ENCODE measurements around the gene USP26.
A peak's percentile ranks its signal among the peaks of the same experiment; 100 is the strongest.
"Not testable (repeated sequence)": the region's sequence is repeated elsewhere in the genome, so short reads cannot be mapped to it uniquely, and the experiment has no call there.

USP26 gene

GRCh38 chrX:133054761-133055405, 42.0 kb downstream of the USP26 start:
- H3K9me3 Mint-ChIP-seq, result no peaks in the 10 kb centered on the region
- no peak for DNase-seq
- no peaks in the 10 kb centered on the region for H3K4me1 Mint-ChIP-seq
- H3K4me3 Mint-ChIP-seq, result no peak overlapping the region
- H3K36me3 Mint-ChIP-seq, result no peaks in the 10 kb centered on the region
- ATAC-seq (replicated peaks), result no peak
- no peak overlapping the region for H3K27ac Mint-ChIP-seq
- peaks cover 0 to 16% of the 10 kb centered on the region in 2 donors for H3K27me3 Mint-ChIP-seq

GRCh38 chrX:133053861-133054598, 42.9 kb downstream of the USP26 start:
- H3K36me3 Mint-ChIP-seq, result no peaks in the 10 kb centered on the region
- no peak overlapping the region for H3K4me3 Mint-ChIP-seq
- peaks cover 0 to 12% of the 10 kb centered on the region in 2 donors for H3K27me3 Mint-ChIP-seq
- H3K9me3 Mint-ChIP-seq, result no peaks in the 10 kb centered on the region
- ATAC-seq (replicated peaks), result no peak
- no peak for DNase-seq
- no peak overlapping the region for H3K27ac Mint-ChIP-seq
- H3K4me1 Mint-ChIP-seq, result no peaks in the 10 kb centered on the region

GRCh38 chrX:133048751-133049150, 48.2 kb downstream of the USP26 start:
- Mint-ChIP-seq H3K27ac (no peak overlapping the region), H3K36me3 (no peaks in the 10 kb centered on the region), H3K4me3 (no peak overlapping the region), H3K9me3 (no peaks in the 10 kb centered on the region), H3K4me1 (no peaks in the 10 kb centered on the region), H3K27me3 (peaks cover 0 to 8% of the 10 kb centered on the region in 2 donors)
- ATAC-seq (replicated peaks) (no peak), DNase-seq (no peak)

GRCh38 chrX:133046601-133047000, 50.3 kb downstream of the USP26 start:
- Mint-ChIP-seq H3K9me3 (no peaks in the 10 kb centered on the region), H3K27ac (no peak overlapping the region), H3K27me3 (peaks cover 0 to 5% of the 10 kb centered on the region in 2 donors), H3K36me3 (no peaks in the 10 kb centered on the region), H3K4me3 (no peak overlapping the region), H3K4me1 (no peaks in the 10 kb centered on the region)
- DNase-seq, result no peak
- ATAC-seq (replicated peaks), result no peak

GRCh38 chrX:133045986-133046385, 50.9 kb downstream of the USP26 start:
- DNase-seq (no peak), ATAC-seq (replicated peaks) (no peak)
- no peaks in the 10 kb centered on the region for H3K4me1 Mint-ChIP-seq
- no peak overlapping the region for H3K27ac Mint-ChIP-seq
- no peak overlapping the region for H3K4me3 Mint-ChIP-seq
- no peaks in the 10 kb centered on the region for H3K36me3 Mint-ChIP-seq
- H3K27me3 Mint-ChIP-seq, result peaks cover 0 to 5% of the 10 kb centered on the region in 2 donors
- H3K9me3 Mint-ChIP-seq, result no peaks in the 10 kb centered on the region

GRCh38 chrX:133044145-133044786, 52.6 kb downstream of the USP26 start:
- not testable (repeated sequence) for ATAC-seq (replicated peaks); H3K9me3 Mint-ChIP-seq; H3K4me3 Mint-ChIP-seq; H3K27me3 Mint-ChIP-seq; H3K27ac Mint-ChIP-seq; H3K36me3 Mint-ChIP-seq; H3K4me1 Mint-ChIP-seq; DNase-seq

- DNase-seq (no peak), ATAC-seq (replicated peaks) (no peak)
- no peak overlapping the region for H3K27ac Mint-ChIP-seq
- peaks cover 9 to 14% of the 10 kb centered on the region in 2 donors for H3K9me3 Mint-ChIP-seq
- no peaks in the 10 kb centered on the region for H3K4me1 Mint-ChIP-seq
- H3K27me3 Mint-ChIP-seq, result peaks cover 0 to 5% of the 10 kb centered on the region in 2 donors
- H3K36me3 Mint-ChIP-seq, result no peaks in the 10 kb centered on the region
- H3K4me3 Mint-ChIP-seq, result no peak overlapping the region
Observed at GRCh38 chrX:133042260-133042659, 54.6 kb downstream of the USP26 start.

GRCh38 chrX:133033010-133033409, 63.9 kb downstream of the USP26 start:
- Mint-ChIP-seq H3K27me3 (peaks cover 0 to 8% of the 10 kb centered on the region in 2 donors), H3K36me3 (no peaks in the 10 kb centered on the region), H3K4me1 (no peaks in the 10 kb centered on the region), H3K9me3 (peaks cover 3 to 4% of the 10 kb centered on the region in 2 donors), H3K4me3 (no peak overlapping the region), H3K27ac (no peak overlapping the region)
- ATAC-seq (replicated peaks) (no peak), DNase-seq (no peak)

- no peaks in the 10 kb centered on the region for H3K4me1 Mint-ChIP-seq
- ATAC-seq (replicated peaks) (no peak), DNase-seq (no peak)
- H3K36me3 Mint-ChIP-seq, result no peaks in the 10 kb centered on the region
- no peak overlapping the region for H3K4me3 Mint-ChIP-seq
- H3K27me3 Mint-ChIP-seq, result no peaks in the 10 kb centered on the region
- H3K9me3 Mint-ChIP-seq, result no peaks in the 10 kb centered on the region
- no peak overlapping the region for H3K27ac Mint-ChIP-seq
Observed at GRCh38 chrX:133018229-133018628, 78.7 kb downstream of the USP26 start.

- Mint-ChIP-seq H3K9me3 (peaks cover 2 to 4% of the 10 kb centered on the region in 2 donors), H3K27ac (no peak overlapping the region), H3K4me3 (no peak overlapping the region), H3K27me3 (no peaks in the 10 kb centered on the region), H3K36me3 (no peaks in the 10 kb centered on the region), H3K4me1 (no peaks in the 10 kb centered on the region)
- ATAC-seq (replicated peaks), result no peak
- DNase-seq, result no peak
Observed at GRCh38 chrX:133007458-133007857, 89.5 kb downstream of the USP26 start.

- DNase-seq (no peak), ATAC-seq (replicated peaks) (no peak)
- no peak overlapping the region for H3K4me3 Mint-ChIP-seq
- peaks cover 0 to 4% of the 10 kb centered on the region in 2 donors for H3K9me3 Mint-ChIP-seq
- H3K36me3 Mint-ChIP-seq, result no peaks in the 10 kb centered on the region
- H3K27ac Mint-ChIP-seq, result no peak overlapping the region
- no peaks in the 10 kb centered on the region for H3K27me3 Mint-ChIP-seq
- H3K4me1 Mint-ChIP-seq, result no peaks in the 10 kb centered on the region
Observed at GRCh38 chrX:133005616-133006015, 91.3 kb downstream of the USP26 start.

GRCh38 chrX:133005042-133005441, 91.9 kb downstream of the USP26 start:
- H3K36me3 Mint-ChIP-seq, result no peaks in the 10 kb centered on the region
- DNase-seq, result no peak
- no peaks in the 10 kb centered on the region for H3K27me3 Mint-ChIP-seq
- no peak overlapping the region for H3K27ac Mint-ChIP-seq
- ATAC-seq (replicated peaks), result peak in 1 of 2 donors; percentile 46
- H3K9me3 Mint-ChIP-seq, result peaks cover 0 to 4% of the 10 kb centered on the region in 2 donors
- no peaks in the 10 kb centered on the region for H3K4me1 Mint-ChIP-seq
- H3K4me3 Mint-ChIP-seq, result no peak overlapping the region

- no peak overlapping the region for H3K27ac Mint-ChIP-seq
- peaks cover 0 to 4% of the 10 kb centered on the region in 2 donors for H3K27me3 Mint-ChIP-seq
- H3K4me1 Mint-ChIP-seq, result no peaks in the 10 kb centered on the region
- no peak for ATAC-seq (replicated peaks)
- H3K36me3 Mint-ChIP-seq, result no peaks in the 10 kb centered on the region
- H3K9me3 Mint-ChIP-seq, result no peaks in the 10 kb centered on the region
- no peak overlapping the region for H3K4me3 Mint-ChIP-seq
- DNase-seq, result no peak
Observed at GRCh38 chrX:132999209-132999608, 97.7 kb downstream of the USP26 start.

- Mint-ChIP-seq H3K4me3 (no peak overlapping the region), H3K9me3 (no peaks in the 10 kb centered on the region), H3K27me3 (peaks cover 0 to 4% of the 10 kb centered on the region in 2 donors), H3K27ac (no peak overlapping the region), H3K36me3 (no peaks in the 10 kb centered on the region), H3K4me1 (no peaks in the 10 kb centered on the region)
- DNase-seq (no peak), ATAC-seq (replicated peaks) (no peak)
Observed at GRCh38 chrX:132990835-132991234, 106.1 kb downstream of the USP26 start.

- no peak overlapping the region for H3K27ac Mint-ChIP-seq
- H3K36me3 Mint-ChIP-seq, result no peaks in the 10 kb centered on the region
- ATAC-seq (replicated peaks) (no peak), DNase-seq (no peak)
- peaks cover 10% of the 10 kb centered on the region in 2 donors for H3K27me3 Mint-ChIP-seq
- no peaks in the 10 kb centered on the region for H3K9me3 Mint-ChIP-seq
- no peaks in the 10 kb centered on the region for H3K4me1 Mint-ChIP-seq
- H3K4me3 Mint-ChIP-seq, result no peak overlapping the region
Observed at GRCh38 chrX:132986556-132986955, 110.4 kb downstream of the USP26 start.

Measured in stimulated activated naive B cell treated with anti-CD40 and anti-IgM and Interleukin-4, amounts not matched to agents 10 μg/mL and 1 μg/mL and 100 μg/mL, for 72 hours (primary cell).